ENCODE measurements around the gene ACKR3.

The ACKR3 gene

DNA sequence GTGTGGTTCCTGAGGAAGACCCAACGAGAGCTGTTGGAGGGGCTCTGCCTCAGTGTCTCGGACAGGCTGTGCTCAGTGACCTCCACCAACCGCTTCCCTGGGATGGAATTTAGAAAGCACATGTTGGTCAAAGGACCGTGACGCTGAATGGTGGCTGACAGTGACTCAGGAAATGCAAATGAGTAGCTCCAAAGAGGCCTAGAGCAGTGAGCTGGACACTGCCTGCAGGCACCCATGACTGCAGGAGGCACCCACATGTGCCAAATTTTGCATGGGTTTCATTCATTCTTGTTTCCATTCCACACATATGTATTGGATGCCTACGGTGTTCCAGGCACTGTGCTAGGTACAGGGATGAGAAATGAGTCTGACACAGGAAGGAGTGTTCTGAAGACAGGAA is 46.4 kb downstream of the ACKR3 start:
- no peak for DNase-seq

DNA sequence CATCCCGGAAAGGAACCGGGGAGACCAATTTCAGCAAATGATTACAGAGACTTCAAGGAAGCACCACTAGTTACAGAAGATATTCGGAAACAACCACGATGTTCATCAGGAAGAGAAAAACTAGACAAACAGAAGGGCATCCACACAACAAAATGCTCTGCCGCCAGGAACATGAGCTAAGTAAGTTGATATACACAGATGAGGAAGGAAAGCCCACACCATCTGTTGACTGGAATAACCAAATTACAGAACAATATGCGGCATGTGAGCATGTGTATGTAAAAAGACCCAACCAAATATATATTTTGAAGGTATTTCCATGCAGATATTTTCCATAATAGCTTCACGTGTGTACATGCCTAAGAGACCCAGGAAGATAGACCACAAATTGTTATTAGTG is 47.0 kb downstream of the ACKR3 start:
- no peak for DNase-seq

DNA sequence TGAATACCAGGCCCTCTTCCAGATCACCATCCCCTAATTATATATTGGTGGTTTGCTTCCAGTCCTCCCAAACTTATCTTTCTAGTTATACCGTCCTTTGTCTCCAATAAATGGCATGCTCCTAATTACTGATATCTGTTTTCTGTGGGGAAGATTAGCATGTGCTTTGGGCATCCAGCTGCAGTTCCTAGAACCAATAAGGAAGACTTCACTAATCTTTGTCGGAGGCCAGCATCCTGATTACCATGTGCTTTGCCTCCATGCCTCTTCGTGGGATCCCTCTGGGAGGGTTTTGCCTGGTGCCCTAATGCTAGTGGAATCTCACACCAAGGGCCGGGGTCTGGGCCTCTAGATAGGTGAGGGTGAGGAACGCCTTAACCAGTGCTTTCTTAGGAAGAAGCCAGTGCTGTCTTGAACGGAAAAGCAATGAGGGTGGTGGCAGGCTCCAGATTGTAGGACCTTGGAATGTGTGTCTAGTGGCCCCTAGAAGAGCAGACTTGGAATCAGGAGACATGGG is 47.7 kb downstream of the ACKR3 start:
- no peak for DNase-seq

DNA sequence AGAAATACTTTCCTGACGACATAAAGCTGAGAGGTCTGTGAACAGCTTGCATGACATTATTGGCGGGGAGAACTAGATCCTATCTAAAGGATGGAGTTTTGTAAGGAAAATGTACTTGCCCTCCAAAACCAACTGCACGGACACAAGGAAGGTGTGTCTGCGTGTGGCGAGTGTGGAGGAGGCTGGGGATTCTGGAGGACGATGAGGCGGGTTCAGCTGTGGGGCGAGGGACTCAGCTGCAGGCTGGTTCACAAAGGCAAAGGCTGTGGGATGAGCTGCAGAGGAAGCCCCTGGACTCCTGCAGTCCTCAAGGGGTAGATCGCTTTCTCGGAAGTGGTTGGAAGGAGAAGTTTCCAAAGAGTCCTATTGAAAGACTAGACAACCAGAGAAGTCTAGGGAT is 48.2 kb downstream of the ACKR3 start:
- no peak for DNase-seq

DNA sequence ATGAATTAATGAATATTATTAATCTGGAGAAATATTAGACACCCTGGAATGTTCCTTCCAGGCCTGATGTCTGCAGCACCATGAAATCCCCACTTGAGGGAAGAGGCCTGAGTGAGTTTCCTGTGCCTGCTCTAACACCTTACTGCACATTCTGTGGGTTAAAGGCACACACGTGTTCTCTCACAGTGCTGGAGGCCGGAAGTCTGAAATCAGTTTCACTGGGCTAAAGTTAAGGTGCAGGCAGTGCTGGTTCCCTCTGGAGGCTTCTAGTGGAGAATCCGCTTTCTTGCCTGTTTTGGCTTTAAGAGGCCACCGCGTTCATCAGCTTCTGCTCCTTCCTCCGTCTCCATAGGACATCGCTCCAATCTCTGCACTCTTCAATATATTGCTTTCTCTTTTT is 48.7 kb downstream of the ACKR3 start:
- DNase-seq = no peak

DNA sequence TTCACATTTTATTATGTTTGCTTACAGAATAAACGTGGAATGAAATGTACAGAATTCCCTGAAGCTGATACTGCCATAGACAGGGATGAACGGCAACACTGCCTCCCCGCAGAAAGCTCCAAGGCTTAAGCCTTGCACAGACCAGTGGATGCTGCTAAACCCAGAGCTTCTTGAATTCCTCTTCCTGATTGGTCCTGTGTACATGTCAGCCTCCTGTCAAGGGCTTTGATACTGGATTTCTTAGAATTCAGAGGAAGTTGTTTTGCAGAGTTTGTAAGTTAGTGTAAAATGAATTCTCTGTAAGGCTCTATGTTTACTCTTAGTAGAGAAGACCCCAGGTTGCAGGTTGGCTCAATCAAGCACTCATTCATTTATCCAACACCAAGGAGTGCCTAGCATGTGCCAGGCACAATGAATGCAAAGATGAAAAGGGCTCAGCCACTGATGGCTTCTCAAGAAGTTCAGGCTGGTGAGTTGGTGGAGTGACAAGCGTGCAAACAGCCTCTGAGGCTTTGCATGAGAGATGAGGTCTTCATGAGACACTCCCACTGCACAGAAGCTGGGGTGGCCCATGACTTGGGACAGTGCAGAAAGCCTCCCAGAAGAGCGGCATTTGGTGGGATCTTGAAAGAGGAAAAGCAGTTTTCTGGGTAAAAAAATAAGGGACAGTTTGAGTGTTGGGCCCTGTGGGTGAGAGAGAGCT is 50.4 kb downstream of the ACKR3 start:
- DNase-seq = no peak

DNA sequence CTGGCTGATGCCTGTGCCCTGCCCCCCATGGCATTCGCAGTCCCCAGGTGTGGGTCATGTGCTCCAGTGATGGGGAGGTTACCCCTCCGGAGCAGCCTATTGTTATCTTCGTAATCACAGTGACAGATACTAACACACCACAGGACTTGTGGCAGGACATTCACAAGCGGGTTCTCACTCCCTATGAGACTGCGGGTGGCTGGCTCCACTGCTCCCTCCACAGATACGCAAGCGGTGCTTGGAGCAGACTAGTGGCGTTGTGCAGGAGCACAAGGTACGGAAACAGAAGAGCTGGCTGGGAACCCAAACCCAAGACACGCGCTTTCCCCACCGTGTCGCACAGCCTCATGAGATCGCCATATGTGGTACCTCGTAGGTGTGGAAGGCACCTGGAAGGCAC is 52.2 kb downstream of the ACKR3 start:
- DNase-seq = no peak

DNA sequence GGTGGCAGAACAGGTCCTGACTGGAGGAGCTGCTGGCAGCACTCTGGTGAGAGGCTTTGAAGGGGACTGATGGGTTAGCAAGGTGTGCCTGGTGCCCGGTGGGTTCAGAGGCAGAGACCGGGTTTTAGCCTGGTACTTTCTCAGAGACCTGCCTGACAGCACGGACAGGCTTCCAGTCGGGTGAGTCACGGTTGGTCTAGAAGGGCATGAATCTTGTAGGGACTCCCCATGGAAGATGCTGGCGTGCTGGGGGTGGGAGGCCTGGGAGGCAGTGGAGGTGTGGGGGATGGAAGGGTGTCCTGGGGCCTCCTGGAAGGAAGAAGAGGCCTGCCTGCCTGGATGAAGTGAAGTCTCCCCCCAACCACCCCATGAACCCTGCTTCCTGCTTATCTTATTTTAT is 52.6 kb downstream of the ACKR3 start:
- no peak for DNase-seq

DNA sequence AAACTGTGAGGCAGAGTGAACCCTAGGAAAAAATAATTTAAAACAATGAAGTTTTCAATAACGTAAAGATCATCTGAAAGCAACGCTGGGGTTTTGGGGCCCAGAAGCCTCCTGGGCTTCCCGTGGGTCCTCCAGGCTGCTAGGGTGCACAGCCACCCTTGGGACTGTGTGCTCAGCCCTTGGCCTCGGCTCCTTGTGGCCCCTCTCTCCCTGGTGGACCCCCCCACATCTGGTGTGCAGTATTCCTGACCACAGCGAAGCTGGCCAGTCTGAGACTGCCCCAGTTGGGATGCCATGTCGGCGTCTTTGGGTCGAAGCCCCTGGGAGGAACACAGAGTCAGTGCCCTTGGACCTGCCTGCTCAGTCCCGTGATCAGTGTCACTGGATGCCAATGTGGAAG is 53.0 kb downstream of the ACKR3 start:
- no peak for DNase-seq

DNA sequence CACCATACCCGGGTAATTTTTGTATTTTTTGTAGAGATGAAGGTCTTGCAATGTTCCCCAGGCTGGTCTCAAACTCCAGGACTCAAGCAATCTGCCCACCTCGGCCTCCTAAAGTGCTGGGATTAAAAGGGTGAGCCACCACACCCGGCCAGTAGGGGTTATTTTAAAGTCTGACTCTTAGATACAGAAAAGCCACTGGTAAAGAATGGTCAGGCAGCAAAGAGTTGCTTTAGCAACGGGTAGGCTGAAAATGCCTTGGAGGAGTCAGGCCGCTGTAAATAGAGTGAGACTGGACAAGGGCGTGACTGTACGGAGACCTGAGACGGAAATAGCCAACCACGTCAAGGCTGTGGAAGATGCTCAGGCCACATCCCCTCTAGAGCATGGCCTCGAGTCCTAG is 54.2 kb downstream of the ACKR3 start:
- no peak for DNase-seq

DNA sequence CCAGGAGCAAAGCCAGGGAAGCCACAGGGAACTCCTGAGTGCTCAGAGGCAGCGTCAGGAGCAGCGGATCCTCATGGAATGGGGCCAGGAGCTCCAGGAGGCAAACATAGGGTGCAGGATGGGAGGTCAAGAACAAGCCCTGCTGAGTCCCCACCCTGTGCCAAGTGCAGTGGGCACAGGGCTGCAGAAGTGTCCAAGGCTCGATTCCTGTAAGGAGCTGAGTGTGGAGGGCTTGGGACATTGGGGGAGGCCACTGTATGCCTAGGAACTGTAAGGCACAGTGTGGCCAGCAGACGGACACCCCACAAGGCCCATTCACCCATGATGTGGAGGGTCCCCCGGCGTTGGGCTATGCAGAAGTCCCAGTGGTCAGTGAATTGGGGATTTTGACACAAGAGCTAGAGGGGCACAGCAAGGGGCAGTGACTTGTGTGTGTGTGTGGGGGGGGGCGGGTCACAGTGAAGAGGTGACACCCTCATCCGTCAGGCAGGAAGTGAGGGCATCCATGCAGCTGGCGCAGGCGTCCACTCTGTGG is 55.6 kb downstream of the ACKR3 start:
- DNase-seq = no peak

DNA sequence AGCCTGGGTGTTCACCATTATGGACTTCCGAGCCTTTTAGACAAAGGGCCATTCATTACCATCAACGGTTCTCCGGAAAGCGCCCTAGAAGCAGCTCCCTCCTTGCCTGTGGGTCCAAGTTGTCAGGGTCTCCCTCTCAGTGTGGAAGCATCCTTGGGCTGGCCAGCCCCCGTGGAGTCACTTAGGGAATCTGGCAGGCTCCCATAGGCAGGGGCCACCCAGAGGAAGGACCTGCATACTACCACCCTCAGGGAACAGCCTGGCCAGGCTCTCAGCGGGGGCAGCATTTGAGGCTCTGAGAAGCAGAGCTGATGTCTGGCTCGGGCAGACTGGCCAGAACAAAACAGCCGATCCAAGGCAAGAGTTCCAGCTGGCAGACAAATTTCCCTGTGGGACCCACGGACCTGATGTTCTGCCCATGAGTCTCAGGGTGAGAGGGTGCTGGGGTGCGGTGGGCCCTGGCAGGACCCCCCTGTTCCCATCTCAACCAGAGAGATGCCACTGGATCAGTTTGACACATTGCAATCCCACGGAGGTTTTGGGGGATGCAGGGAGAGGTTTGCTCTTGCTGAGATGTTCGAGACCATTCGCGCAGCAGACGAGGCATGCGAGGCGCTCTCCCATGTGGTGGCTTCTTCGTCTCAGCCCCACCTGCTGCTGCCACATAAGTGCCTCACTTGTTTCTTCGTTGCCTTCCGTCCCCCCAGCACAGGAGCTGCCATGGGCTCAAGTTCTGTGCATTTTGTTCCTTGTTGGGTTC is 56.9 kb downstream of the ACKR3 start:
- DNase-seq = no peak

DNA sequence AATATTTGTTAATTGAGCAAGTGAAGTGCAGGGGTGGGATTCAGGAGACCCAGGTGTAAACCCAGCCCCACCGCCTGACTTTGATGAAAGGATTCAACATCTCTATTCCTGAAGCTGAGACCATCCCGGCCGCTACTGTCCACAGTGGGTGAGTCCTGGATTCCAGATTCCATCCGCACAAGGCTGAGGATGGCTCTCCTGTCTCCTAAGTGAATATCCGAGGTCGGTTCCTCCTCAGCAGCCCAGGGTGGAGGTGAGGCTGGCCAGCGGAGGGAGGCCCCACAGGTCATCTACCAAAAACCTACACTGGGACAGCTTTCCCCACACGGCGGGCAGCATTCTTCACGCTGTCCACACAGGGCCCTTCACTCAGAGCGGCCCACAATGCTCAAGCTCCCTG is 57.6 kb downstream of the ACKR3 start:
- no peak for DNase-seq

DNA sequence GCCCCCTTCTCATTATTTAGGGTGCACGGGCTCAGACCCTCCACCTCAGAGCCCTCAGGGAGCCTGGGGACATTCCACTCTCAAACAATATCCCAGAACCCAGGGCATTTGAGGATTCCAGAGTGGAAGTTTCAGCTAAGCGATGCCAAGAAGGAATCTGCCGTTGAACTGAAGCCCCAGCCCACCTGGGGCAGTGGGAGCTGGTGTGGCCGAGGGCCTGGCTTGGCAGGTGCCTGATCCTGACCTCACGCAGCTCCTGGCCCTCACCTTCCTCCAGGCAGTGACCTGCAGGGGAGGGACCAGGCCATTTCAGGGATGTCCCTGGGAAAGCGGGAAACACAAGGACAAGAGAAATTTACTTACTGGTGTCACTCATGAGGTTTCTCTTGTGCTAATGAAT is 58.2 kb downstream of the ACKR3 start:
- no peak for DNase-seq

DNA sequence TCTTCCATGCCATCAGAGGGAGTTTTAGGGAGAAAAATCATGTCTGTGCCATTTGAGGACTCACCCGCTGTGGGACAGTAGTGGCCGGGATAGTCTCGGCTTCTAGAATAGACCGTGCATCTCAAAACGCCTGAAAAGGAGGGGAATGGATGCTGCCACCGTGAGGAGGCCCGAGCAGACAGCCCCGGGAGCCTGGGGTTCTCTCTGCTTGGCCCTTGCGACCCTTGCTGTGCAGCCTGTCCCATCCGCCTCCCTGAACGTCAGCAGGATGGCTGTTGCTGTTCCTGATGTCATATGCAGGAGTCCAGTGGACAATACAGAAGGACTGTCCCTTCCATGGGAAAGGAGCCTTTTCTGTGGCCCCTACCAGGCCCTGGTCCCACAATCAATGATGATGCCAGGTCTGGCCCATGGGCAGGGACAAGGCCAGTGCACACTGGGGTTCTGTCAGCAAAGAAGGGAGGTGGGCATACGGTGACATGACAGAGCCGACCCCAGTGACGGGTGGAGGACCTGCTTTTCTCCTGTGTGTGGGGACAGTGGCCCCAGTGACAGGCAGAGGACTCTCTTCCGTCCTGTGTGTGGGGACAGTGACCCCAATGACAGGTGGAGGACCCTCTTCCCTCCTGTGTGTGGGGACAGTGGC is 58.8 kb downstream of the ACKR3 start:
- no peak for DNase-seq

DNA sequence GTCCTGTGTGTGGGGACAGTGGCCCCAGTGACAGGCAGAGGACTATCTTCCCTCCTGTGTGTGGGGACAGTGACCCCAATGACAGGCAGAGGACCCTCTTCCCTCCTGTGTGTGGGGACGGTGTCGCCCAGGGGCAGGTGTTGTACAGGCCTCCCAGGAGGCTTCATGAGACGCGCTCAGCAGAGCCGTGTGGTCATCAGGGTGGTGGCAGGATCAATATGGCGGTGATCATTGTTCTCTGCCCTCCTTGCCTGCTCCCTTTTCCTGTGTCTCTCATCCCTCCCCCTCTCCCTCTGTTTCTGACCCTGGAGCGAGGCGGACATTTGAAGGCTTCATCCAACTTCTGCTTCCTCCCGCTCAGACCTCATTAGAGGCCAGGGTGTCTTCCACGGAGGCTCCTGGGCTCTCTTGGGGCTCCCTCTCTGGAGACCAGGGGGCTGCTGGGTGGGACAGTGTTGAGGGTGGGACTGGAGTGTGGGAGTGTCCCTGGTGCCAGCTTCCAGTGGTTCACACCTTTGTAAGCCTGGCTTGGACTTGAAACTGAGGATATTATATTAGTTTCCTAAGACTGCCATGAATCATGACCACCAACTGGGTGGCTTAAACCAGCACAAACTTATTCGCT is 59.5 kb downstream of the ACKR3 start:
- no peak for DNase-seq

DNA sequence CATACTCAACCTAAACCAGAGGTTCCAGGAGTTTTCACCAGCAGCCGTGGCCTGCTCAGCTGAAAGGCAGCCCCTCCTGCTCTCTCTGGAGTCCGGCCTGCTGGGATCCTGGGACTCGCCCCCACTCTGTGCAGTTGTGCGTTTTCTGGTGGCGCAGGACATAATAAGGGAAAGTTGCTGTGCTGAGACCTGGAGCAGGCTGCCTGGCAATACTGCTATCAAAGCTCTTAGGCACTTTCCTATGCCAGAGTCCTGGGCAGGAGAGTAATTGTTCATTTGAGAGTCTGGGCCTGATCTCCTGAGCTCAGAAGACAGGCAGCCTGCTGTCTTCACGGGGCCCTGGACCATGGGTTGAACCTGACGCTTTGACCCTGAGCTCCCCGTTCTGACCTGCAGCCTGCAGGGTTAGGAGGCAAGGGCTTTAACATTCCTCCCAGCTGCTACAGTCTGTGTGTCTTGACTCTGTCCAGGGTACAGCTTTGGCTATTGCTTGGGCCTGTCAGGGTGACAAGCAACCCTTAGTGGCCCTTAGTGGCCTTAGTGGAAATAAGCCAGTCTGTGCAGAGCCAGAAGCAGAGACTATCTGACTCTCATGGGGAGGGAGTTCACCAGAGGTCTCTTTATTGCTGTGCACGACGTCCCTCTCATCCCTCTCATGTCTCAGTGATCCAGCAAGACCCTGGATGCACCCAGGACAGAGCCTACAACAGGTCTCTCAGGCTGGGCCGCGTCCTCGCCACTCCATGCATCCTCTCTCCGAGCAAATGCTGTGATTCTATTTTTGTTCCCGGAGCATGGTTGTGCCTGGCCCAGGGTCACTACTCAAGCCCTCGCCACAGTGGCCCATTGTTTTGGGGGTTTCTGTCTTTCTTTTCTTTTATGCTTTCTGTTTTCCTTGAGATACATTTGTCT is 60.6 kb downstream of the ACKR3 start:
- DNase-seq = no peak

DNA sequence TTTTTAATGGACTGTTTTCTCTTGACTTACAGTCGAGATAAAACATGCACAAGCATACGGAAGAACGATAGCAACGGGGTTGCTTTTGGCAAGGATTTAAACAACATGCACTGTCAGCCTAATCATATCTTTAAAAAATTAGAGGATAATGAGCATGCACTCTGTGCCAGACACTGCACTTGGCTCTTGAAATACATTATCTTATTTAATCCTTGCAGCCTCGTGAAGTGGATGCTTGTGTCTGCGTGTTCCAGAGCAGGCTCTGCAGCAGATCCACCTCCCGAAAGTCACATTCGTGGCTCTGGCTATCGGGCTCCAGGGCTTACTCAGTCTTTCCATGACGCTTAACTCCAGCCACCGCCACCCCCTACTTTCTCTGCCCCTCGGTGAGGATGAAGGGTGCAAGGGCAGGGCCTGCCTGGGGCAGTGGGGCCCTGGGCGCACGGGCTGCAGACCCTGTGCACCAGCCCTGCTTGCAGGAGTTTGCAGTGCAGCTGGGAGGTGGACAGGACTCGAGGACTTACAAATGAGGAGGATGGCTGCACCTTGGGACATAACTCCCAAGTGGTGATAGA is 61.7 kb downstream of the ACKR3 start:
- DNase-seq = no peak

DNA sequence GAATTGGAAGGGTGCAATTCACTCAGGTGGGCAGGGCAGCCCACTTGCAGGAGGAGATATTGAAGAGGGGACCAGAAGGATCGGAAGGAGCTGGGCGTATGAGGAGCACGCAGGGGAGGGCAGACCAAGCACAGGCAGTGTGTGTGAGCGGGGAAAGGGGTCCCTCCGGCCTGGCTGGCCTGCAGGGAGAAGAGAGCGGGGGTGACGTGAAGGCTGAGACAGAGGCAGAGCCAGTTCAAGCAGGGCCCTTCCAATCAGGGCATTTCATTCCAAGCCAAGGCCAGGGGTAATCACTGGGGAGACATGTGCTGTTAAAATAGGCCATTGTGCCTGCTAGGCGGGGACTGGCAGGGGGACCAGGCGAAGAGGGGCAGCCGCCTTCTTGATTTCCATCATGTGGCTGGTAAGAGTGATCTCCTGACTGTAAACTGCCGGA is 62.2 kb downstream of the ACKR3 start:
- DNase-seq = no peak

All from AML-193 (cell line).